SK-N-SH (cell line): Measurements from ENCODE around the gene MICAL2. TPM values are rescaled to one million over a fixed set of nuclear protein-coding genes. Genes with fewer than 3 reads are reported as not detected.

Experiments used
- CTCF ChIA-PET: fragments of 300-600, 350-600 bp; formaldehyde crosslinking; extraction: SDS; loops from one replicate; lab custom pipeline; 2021; lab: Yijun Ruan, JAX
- POLR2A ChIA-PET: fragments of 350-600 bp; sonication (Branson Sonifier 250); formaldehyde crosslinking; extraction: SDS; loops from one replicate; lab custom pipeline; 2020; ENCODE audit warnings: antibody characterized with exemption, inconsistent platforms; lab: Yijun Ruan, JAX
- DNase-seq: peaks from one replicate; pipeline ENCODE4 v3.0.0; 2012
- H2AFZ ChIP-seq: fragments of 200-600 bp; sonication (generic); 2 replicates; pipeline ENCODE4 v1.8.1; 2016; ENCODE audit warnings: antibody characterized with exemption, mild to moderate bottlenecking, low read depth
- H3F3A ChIP-seq: fragments of 200-600 bp; sonication (generic); replicated peaks from 2 replicates; pipeline ENCODE3; 2016; ENCODE audit warnings: antibody characterized with exemption, mild to moderate bottlenecking; ENCODE audit not compliant: insufficient read depth
- H3K27ac ChIP-seq, 2 experiments: fragments of 200-500 bp in 1 of 2; fragments of 200-600 bp in 1 of 2; sonication (Bioruptor generic) in 1 of 2; sonication (generic), shearing (Covaris generic) in 1 of 2; 2 replicates each; pipeline versions ENCODE4 v1.5.1 to v1.6.1; 2014 to 2016; ENCODE audit warnings: low read depth in 2 of 2, inconsistent platforms in 1 of 2, low read length in 1 of 2, mild to moderate bottlenecking in 1 of 2, mixed read lengths in 1 of 2
- H3K27me3 ChIP-seq: fragments of 200-600 bp; sonication (generic), shearing (Covaris generic); 2 replicates; pipeline ENCODE4 v1.6.1; 2016; ENCODE audit warnings: mixed run types; ENCODE audit not compliant: insufficient read depth
- H3K36me3 ChIP-seq, 2 experiments: fragments of 200-500 bp in 1 of 2; fragments of 200-600 bp in 1 of 2; sonication (Bioruptor generic) in 1 of 2; sonication (generic) in 1 of 2; replicated peaks in 1 of 2; 2 replicates each; pipeline versions ENCODE3 to v1.5.1; 2014 to 2016; ENCODE audit warnings: low read length in 1 of 2, mild to moderate bottlenecking in 1 of 2; ENCODE audit not compliant: insufficient read depth in 2 of 2, control insufficient read depth in 1 of 2
- H3K4me1 ChIP-seq, 2 experiments: fragments of 200-500 bp in 1 of 2; fragments of 200-600 bp in 1 of 2; sonication (Bioruptor generic) in 1 of 2; sonication (generic), shearing (Covaris generic) in 1 of 2; 2 replicates each; pipeline versions ENCODE4 v1.5.1 to v1.6.1; 2014 to 2016; ENCODE audit warnings: low read depth in 1 of 2, low read length in 1 of 2, mixed run types in 1 of 2; ENCODE audit not compliant: insufficient read depth in 2 of 2, control insufficient read depth in 1 of 2
- H3K4me2 ChIP-seq: fragments of 200-600 bp; sonication (generic), shearing (Covaris generic); 2 replicates; pipeline ENCODE4 v1.6.1; 2017; ENCODE audit warnings: mixed run types
- H3K4me3 ChIP-seq, 2 experiments: fragments of 200-500 bp in 1 of 2; fragments of 200-600 bp in 1 of 2; sonication (Bioruptor generic) in 1 of 2; sonication (generic), shearing (Covaris generic) in 1 of 2; 2 replicates each; pipeline versions ENCODE4 v1.5.1 to v1.8.1; 2014 to 2016; ENCODE audit warnings: low read depth in 2 of 2, inconsistent platforms in 1 of 2, low read length in 1 of 2, mild to moderate bottlenecking in 1 of 2, mixed read lengths in 1 of 2, moderate library complexity in 1 of 2
- H3K79me2 ChIP-seq: fragments of 200-600 bp; sonication (generic); 2 replicates; pipeline ENCODE4 v1.8.1; 2017; ENCODE audit warnings: mild to moderate bottlenecking; ENCODE audit not compliant: insufficient read depth
- H3K9ac ChIP-seq: fragments of 200-600 bp; sonication (generic); 2 replicates; pipeline ENCODE4 v1.6.1; 2017; ENCODE audit warnings: mixed run types
- H3K9me2 ChIP-seq: fragments of 200-600 bp; sonication (generic); 2 replicates; pipeline ENCODE4 v1.6.1; 2017; ENCODE audit warnings: mixed run types
- H3K9me3 ChIP-seq: fragments of 200-600 bp; sonication (generic); 2 replicates; pipeline ENCODE4 v1.6.1; 2017; ENCODE audit warnings: mixed run types, mild to moderate bottlenecking, moderate library complexity
- H4K20me1 ChIP-seq: fragments of 200-600 bp; sonication (generic); 2 replicates; pipeline ENCODE4 v1.6.1; 2017; ENCODE audit warnings: mild to moderate bottlenecking, mixed run types; ENCODE audit not compliant: insufficient read depth
- EP300 ChIP-seq, 2 experiments: IDR thresholded peaks; 2 replicates each; pipeline versions ENCODE4 v1.4.0 to v1.6.1; 2012; ENCODE audit warnings: borderline replicate concordance in 1 of 2, low read depth in 1 of 2, low read length in 1 of 2
- EZH2phosphoT487 ChIP-seq: fragments of 200-600 bp; sonication (generic); IDR thresholded peaks from 2 replicates; pipeline ENCODE4 v1.6.1; 2017; ENCODE audit warnings: low read depth, mixed run types, mild to moderate bottlenecking, antibody characterized with exemption, moderate library complexity, borderline replicate concordance
- FOSL2 ChIP-seq: IDR thresholded peaks from 2 replicates; pipeline ENCODE4 v1.4.0; 2012; ENCODE audit warnings: low read depth, mild to moderate bottlenecking, moderate library complexity, borderline replicate concordance
- FOXJ3 ChIP-seq: sonication (generic); formaldehyde crosslinking; IDR thresholded peaks from 2 replicates; pipeline ENCODE4 v1.5.1; 2020; ENCODE audit warnings: mild to moderate bottlenecking, missing genetic modification reagents
- JUND ChIP-seq: IDR thresholded peaks from 2 replicates; pipeline ENCODE4 v1.4.0; 2012
- MEF2A ChIP-seq: IDR thresholded peaks from 2 replicates; pipeline ENCODE4 v1.4.0; 2012; ENCODE audit warnings: low read depth, borderline replicate concordance
- MXI1 ChIP-seq: IDR thresholded peaks from 2 replicates; pipeline ENCODE4 v1.6.1; 2012; ENCODE audit warnings: mild to moderate bottlenecking, low read depth, low read length, improper control_type of control experiment
- NRF1 ChIP-seq: IDR thresholded peaks from 2 replicates; pipeline ENCODE4 v1.6.1; 2012; ENCODE audit warnings: low read depth, mild to moderate bottlenecking, low read length
- RAD21 ChIP-seq: IDR thresholded peaks from 2 replicates; pipeline ENCODE4 v1.6.1; 2012; ENCODE audit warnings: mild to moderate bottlenecking, low read length
- RCOR1 ChIP-seq: fragments of 150-350 bp; IDR thresholded peaks from 2 replicates; pipeline ENCODE4 v1.6.1; 2017; ENCODE audit warnings: antibody characterized with exemption, low read length
- RFX5 ChIP-seq: IDR thresholded peaks from 2 replicates; pipeline ENCODE4 v1.6.1; 2012; ENCODE audit warnings: mild to moderate bottlenecking, improper control_type of control experiment, low read length
- RXRA ChIP-seq: IDR thresholded peaks from 2 replicates; pipeline ENCODE4 v1.4.0; 2012; ENCODE audit warnings: low read depth, mild to moderate bottlenecking, borderline replicate concordance
- SIN3A ChIP-seq: IDR thresholded peaks from 2 replicates; pipeline ENCODE4 v1.6.1; 2012; ENCODE audit warnings: low read depth, mild to moderate bottlenecking, low read length, moderate library complexity, borderline replicate concordance
- WGBS: methylation state at CpG from one replicate; pipeline ENCODE4 v1.1.6; 2017; ENCODE audit warnings: low lambda C conversion rate; 5-methylcytosine and 5-hydroxymethylcytosine counted together
- polyA plus RNA-seq, 3 experiments: library from polyadenylated mRNA; depleted of rRNA; stranded (reverse); fragments of >200 nt; gene quantifications; 2 replicates each; pipeline ENCODE4 v1.2.3, GENCODE V29; 2012
- TF ChIP-seq, protein P1 (sequence below): IDR thresholded peaks from 2 replicates; pipeline ENCODE4 v1.4.0; 2012; ENCODE audit warnings: low read depth
- TF ChIP-seq, protein P2 (sequence below): fragments of 150-350 bp; IDR thresholded peaks from 2 replicates; pipeline ENCODE4 v1.6.1; 2016; ENCODE audit warnings: mild to moderate bottlenecking, low read depth, low read length
- TF ChIP-seq, protein P3 (sequence below): IDR thresholded peaks from 2 replicates; pipeline ENCODE4; 2012
- TF ChIP-seq, protein P4 (sequence below): fragments of 150-350 bp; IDR thresholded peaks from 2 replicates; pipeline ENCODE4 v1.6.1; 2017; ENCODE audit warnings: antibody characterized with exemption, low read length, low read depth, borderline replicate concordance

The MICAL2 gene
- polyA plus RNA-seq, 1 of the 3 experiments (the other 2 are of a cell fraction) = 54.6 TPM

DNA sequence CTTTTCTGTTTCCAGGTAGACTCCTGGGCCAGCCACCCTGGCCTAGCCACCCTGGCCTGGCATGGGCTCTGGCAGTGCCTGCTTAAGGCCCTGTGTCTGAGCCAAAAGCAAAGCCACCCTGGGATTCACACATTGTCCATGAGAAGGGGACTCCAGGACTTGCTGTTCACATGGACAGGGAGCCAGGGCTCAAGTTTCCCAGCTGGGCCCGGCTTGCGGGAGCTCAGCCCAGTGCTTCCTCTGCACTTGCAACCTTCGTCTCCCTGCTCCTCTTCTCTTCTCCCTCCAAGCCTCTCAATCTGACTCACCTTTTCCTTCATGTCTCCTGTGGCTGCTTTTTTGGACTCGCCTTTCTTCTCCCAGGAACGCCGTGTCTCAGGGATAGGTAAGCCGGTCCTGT, 130.3 kb downstream of the MICAL2 start:
- Histone ChIP-seq H3K36me3 (peaks cover 61 to 70% of the 10 kb centered on the region in 2 experiments), H3K4me3 (no peak overlapping the region), H3K9me3 (no peaks in the 10 kb centered on the region), H3K27me3 (no peaks in the 10 kb centered on the region), H4K20me1 (no peaks in the 10 kb centered on the region), H3K4me2 (no peak overlapping the region)
- POLR2A ChIA-PET = no interaction called here
- DNase-seq = no peak
- WGBS = 94% methylated on average over 7 of the region's 7 CpGs
- no peak for TF ChIP-seq EP300 (IDR thresholded peaks at IDR 0.05; ENCODE audit: borderline replicate concordance in 1 of 2, low read depth in 1 of 2, low read length in 1 of 2)
- no peak for TF ChIP-seq SIN3A
- TF ChIP-seq EZH2phosphoT487 = no peak
- no peak for TF ChIP-seq RCOR1
- TF ChIP-seq, protein P1, sequence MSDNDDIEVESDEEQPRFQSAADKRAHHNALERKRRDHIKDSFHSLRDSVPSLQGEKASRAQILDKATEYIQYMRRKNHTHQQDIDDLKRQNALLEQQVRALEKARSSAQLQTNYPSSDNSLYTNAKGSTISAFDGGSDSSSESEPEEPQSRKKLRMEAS = no peak
- no peak for TF ChIP-seq FOSL2
- TF ChIP-seq RXRA = no peak
- no peak for TF ChIP-seq NRF1
- TF ChIP-seq, protein P2, sequence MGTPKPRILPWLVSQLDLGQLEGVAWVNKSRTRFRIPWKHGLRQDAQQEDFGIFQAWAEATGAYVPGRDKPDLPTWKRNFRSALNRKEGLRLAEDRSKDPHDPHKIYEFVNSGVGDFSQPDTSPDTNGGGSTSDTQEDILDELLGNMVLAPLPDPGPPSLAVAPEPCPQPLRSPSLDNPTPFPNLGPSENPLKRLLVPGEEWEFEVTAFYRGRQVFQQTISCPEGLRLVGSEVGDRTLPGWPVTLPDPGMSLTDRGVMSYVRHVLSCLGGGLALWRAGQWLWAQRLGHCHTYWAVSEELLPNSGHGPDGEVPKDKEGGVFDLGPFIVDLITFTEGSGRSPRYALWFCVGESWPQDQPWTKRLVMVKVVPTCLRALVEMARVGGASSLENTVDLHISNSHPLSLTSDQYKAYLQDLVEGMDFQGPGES = no peak
- TF ChIP-seq, protein P3, sequence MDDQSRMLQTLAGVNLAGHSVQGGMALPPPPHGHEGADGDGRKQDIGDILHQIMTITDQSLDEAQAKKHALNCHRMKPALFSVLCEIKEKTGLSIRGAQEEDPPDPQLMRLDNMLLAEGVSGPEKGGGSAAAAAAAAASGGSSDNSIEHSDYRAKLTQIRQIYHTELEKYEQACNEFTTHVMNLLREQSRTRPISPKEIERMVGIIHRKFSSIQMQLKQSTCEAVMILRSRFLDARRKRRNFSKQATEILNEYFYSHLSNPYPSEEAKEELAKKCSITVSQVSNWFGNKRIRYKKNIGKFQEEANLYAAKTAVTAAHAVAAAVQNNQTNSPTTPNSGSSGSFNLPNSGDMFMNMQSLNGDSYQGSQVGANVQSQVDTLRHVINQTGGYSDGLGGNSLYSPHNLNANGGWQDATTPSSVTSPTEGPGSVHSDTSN = no peak
- TF ChIP-seq RFX5 = no peak
- TF ChIP-seq, protein P4, sequence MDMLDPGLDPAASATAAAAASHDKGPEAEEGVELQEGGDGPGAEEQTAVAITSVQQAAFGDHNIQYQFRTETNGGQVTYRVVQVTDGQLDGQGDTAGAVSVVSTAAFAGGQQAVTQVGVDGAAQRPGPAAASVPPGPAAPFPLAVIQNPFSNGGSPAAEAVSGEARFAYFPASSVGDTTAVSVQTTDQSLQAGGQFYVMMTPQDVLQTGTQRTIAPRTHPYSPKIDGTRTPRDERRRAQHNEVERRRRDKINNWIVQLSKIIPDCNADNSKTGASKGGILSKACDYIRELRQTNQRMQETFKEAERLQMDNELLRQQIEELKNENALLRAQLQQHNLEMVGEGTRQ = no peak
- TF ChIP-seq MEF2A = no peak
- no peak for TF ChIP-seq RAD21
- no peak for TF ChIP-seq FOXJ3 (CRISPR knock-in tag)
- TF ChIP-seq JUND = no peak
- no peak for TF ChIP-seq MXI1
- TF ChIP-seq, all 33 proteins: peak for 0
- Histone ChIP-seq H3K27ac (no peak overlapping the region), H2AFZ (no peak overlapping the region), H3F3A (peaks cover 10% of the 10 kb centered on the region), H3K4me1 (peaks cover 0 to 7% of the 10 kb centered on the region in 2 experiments; a peak in 2 of 4 replicates), H3K9me2 (no peaks in the 10 kb centered on the region), H3K9ac (no peak overlapping the region), H3K79me2 (peaks cover 33% of the 10 kb centered on the region)
- CTCF ChIA-PET = interaction anchor here (1.3 to 1.8 kb wide), 5 partner anchors 8 to 309 kb away, joined by 3 to 9 read pairs (median 5); no protein-coding TSS in a partner anchor
